ENCODE measurements around the gene HMCN1. TPM values are rescaled to one million over a fixed set of nuclear protein-coding genes. Genes with fewer than 3 reads are reported as not detected.

The HMCN1 gene
- total RNA-seq, 1 donor from 2014 or later, result 28.0 TPM

GRCh38 chr1:185821612-185822385 is 87.6 kb downstream of the HMCN1 start:
- Histone ChIP-seq H3K9me3 (no peaks in the 10 kb centered on the region), H3K36me3 (no peaks in the 10 kb centered on the region), H3K27me3 (ENCODE audit: low read depth) (no peaks in the 10 kb centered on the region), H3K27ac (no peak overlapping the region), H3K4me1 (peaks cover 5% of the 10 kb centered on the region), H3K4me3 (no peak overlapping the region)
- TF ChIP-seq CTCF (IDR thresholded peaks at IDR 0.05), result no peak
- no peak for ATAC-seq
- DNase-seq, result no peak
- intact Hi-C loops (cut with DNase I), result no loop called here

- no peaks in the 10 kb centered on the region for H3K36me3 ChIP-seq
- H3K4me3 ChIP-seq, result no peak overlapping the region
- H3K27ac ChIP-seq, result no peak overlapping the region
- H3K9me3 ChIP-seq, result no peaks in the 10 kb centered on the region
- no peak for TF ChIP-seq CTCF (IDR thresholded peaks at IDR 0.05)
- DNase-seq (no peak), ATAC-seq (no peak)
- intact Hi-C loops (cut with DNase I), result no loop called here
- no peaks in the 10 kb centered on the region for H3K27me3 ChIP-seq (ENCODE audit: low read depth)
- peaks cover 5% of the 10 kb centered on the region for H3K4me1 ChIP-seq
Measured at GRCh38 chr1:185823467-185823866, 89.3 kb downstream of the HMCN1 start.

- H3K9me3 ChIP-seq, result no peaks in the 10 kb centered on the region
- ATAC-seq, result no peak
- H3K4me1 ChIP-seq, result peaks cover 5% of the 10 kb centered on the region
- no peak for TF ChIP-seq CTCF (IDR thresholded peaks at IDR 0.05)
- no peak overlapping the region for H3K27ac ChIP-seq
- H3K4me3 ChIP-seq, result no peak overlapping the region
- no peak for DNase-seq
- H3K36me3 ChIP-seq, result no peaks in the 10 kb centered on the region
- intact Hi-C loops (cut with DNase I), result no loop called here
- H3K27me3 ChIP-seq (ENCODE audit: low read depth), result no peaks in the 10 kb centered on the region
Measured at GRCh38 chr1:185824106-185824505, 89.9 kb downstream of the HMCN1 start.

GRCh38 chr1:185825556-185825955 is 91.4 kb downstream of the HMCN1 start:
- ATAC-seq, result no peak

GRCh38 chr1:185834371-185834905 is 100.2 kb downstream of the HMCN1 start:
- no peak for TF ChIP-seq CTCF (IDR thresholded peaks at IDR 0.05)
- intact Hi-C loops (cut with DNase I), result no loop called here
- Histone ChIP-seq H3K4me1 (no peaks in the 10 kb centered on the region), H3K27ac (no peak overlapping the region), H3K9me3 (no peaks in the 10 kb centered on the region), H3K27me3 (ENCODE audit: low read depth) (no peaks in the 10 kb centered on the region), H3K4me3 (no peak overlapping the region), H3K36me3 (no peaks in the 10 kb centered on the region)
- DNase-seq (no peak), ATAC-seq (no peak)

More at GRCh38 chr1:185825556-185825955, 91.4 kb downstream of the HMCN1 start:
- H3K9me3 ChIP-seq, result no peaks in the 10 kb centered on the region
- DNase-seq, result no peak
- no peaks in the 10 kb centered on the region for H3K27me3 ChIP-seq (ENCODE audit: low read depth)
- intact Hi-C loops (cut with DNase I), result no loop called here
- peaks cover 5% of the 10 kb centered on the region for H3K4me1 ChIP-seq
- H3K4me3 ChIP-seq, result no peak overlapping the region
- no peak for TF ChIP-seq CTCF (IDR thresholded peaks at IDR 0.05)
- no peaks in the 10 kb centered on the region for H3K36me3 ChIP-seq
- H3K27ac ChIP-seq, result no peak overlapping the region
